ENCODE data around the gene RCAN3. TPM values are rescaled to one million over a fixed set of nuclear protein-coding genes. Genes with fewer than 3 reads are reported as not detected.

The RCAN3 gene
- total RNA-seq, 1 donor from 2014 or later, result 14.5 TPM

- Mint-ChIP-seq H3K4me3 (ENCODE audit: unreplicated experiment) (no peak overlapping the region), H3K4me1 (ENCODE audit: low read depth) (peaks cover 15% of the 10 kb centered on the region), H3K27me3 (ENCODE audit: low read depth) (peaks cover 23% of the 10 kb centered on the region)
These were observed 54.6 kb downstream of the RCAN3 start for GRCh38 chr1:24557220-24557619.

DNA sequence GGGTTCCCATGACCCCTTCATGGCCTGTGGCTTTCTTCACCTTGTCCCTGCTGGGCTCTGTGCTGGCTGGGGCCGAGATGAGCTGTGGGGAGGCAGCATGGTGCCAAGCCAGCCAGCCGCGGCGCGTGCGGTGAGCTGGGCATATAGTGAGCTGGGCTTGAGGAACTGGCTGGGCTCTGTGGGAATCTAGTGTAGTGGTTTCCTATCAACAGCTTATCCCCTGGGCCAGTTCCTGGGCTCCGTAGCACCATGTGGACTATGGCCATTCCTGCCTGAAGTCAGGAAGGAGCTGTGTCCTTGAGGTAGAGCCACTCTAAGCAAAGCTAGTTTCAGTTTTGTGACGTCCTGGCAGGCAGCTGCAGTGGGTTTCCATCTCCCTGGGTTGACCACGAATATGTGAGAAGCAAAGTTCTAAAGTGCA is 55.1 kb downstream of the RCAN3 start:
- Mint-ChIP-seq H3K36me3 (ENCODE audit: low read depth) (no peaks in the 10 kb centered on the region), H3K27me3 (ENCODE audit: low read depth) (peaks cover 22% of the 10 kb centered on the region), H3K27ac (ENCODE audit: unreplicated experiment) (no peak overlapping the region), H3K4me1 (ENCODE audit: low read depth) (peaks cover 20% of the 10 kb centered on the region), H3K4me3 (ENCODE audit: unreplicated experiment) (no peak overlapping the region), H3K9me3 (ENCODE audit: low read depth) (no peaks in the 10 kb centered on the region)
- DNase-seq (ENCODE audit: low spot score), result no peak
- no peak for TF ChIP-seq CTCF (IDR thresholded peaks at IDR 0.05)

More at GRCh38 chr1:24557220-24557619, 54.6 kb downstream of the RCAN3 start:
- no peaks in the 10 kb centered on the region for H3K36me3 Mint-ChIP-seq (ENCODE audit: low read depth)
- H3K9me3 Mint-ChIP-seq (ENCODE audit: low read depth), result no peaks in the 10 kb centered on the region
- no peak overlapping the region for H3K27ac Mint-ChIP-seq (ENCODE audit: unreplicated experiment)
- TF ChIP-seq CTCF (IDR thresholded peaks at IDR 0.05), result no peak
- DNase-seq (ENCODE audit: low spot score), result peak; percentile 47

- TF ChIP-seq CTCF (IDR thresholded peaks at IDR 0.05), result no peak
- Mint-ChIP-seq H3K36me3 (ENCODE audit: low read depth) (no peaks in the 10 kb centered on the region), H3K9me3 (ENCODE audit: low read depth) (no peaks in the 10 kb centered on the region), H3K27me3 (ENCODE audit: low read depth) (peaks cover 22% of the 10 kb centered on the region), H3K27ac (ENCODE audit: unreplicated experiment) (no peak overlapping the region), H3K4me3 (ENCODE audit: unreplicated experiment) (no peak overlapping the region), H3K4me1 (ENCODE audit: low read depth) (peaks cover 24% of the 10 kb centered on the region)
- peak; percentile 26 for DNase-seq (ENCODE audit: low spot score)
These were observed 55.8 kb downstream of the RCAN3 start for GRCh38 chr1:24558455-24558854.

DNA sequence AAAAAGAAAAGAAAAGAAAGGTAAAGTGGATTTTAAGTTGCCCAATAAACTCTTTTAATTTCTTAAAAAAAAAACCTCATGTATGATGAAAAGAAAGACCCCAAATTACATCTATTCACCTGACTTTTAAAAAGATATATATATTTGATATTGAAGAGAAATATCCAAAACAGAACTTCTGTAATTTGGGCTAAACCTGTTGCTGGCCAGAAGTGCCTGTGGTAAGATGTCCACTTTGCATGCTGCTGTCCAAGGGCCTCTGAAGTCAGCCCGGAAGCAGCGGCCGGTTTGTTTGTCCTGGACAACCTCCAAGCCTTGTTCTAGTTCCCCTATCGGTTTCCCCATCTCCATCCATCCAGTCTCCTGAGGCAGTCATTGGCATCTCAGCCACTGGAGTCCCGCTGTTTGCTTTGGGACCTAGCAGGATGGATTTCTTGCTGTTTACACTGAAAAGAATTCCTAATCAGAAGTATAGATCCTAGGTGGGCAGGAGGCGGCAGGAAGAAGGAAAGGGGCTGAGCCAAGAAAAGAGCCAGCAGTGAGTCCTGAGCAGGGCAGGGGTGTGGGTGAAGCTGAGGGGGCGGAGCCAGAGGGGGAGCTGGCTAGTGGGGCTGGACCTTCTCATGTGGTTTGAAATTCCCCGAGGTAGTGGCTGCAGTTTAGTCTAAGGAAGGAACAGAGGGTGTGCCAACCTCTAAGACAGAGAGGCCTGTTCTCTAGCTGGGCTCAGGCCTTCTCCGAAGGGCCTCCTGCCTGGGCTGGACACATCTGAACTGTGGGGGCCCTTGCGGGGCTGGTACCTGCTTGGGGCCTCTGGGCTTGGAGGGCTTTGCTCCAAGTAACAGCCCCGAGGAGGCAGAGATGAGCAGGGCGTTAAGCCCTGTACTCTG is 56.5 kb downstream of the RCAN3 start:
- H3K27me3 Mint-ChIP-seq (ENCODE audit: low read depth), result peaks cover 17% of the 10 kb centered on the region
- DNase-seq (ENCODE audit: low spot score), result peak; percentile 47
- no peaks in the 10 kb centered on the region for H3K9me3 Mint-ChIP-seq (ENCODE audit: low read depth)
- no peaks in the 10 kb centered on the region for H3K36me3 Mint-ChIP-seq (ENCODE audit: low read depth)
- H3K27ac Mint-ChIP-seq (ENCODE audit: unreplicated experiment), result no peak overlapping the region
- no peak overlapping the region for H3K4me3 Mint-ChIP-seq (ENCODE audit: unreplicated experiment)
- TF ChIP-seq CTCF (IDR thresholded peaks at IDR 0.05), result no peak
- H3K4me1 Mint-ChIP-seq (ENCODE audit: low read depth), result peaks cover 24% of the 10 kb centered on the region

- Mint-ChIP-seq H3K36me3 (ENCODE audit: low read depth) (no peaks in the 10 kb centered on the region), H3K9me3 (ENCODE audit: low read depth) (no peaks in the 10 kb centered on the region), H3K4me1 (ENCODE audit: low read depth) (peaks cover 29% of the 10 kb centered on the region), H3K27me3 (ENCODE audit: low read depth) (peaks cover 14% of the 10 kb centered on the region), H3K4me3 (ENCODE audit: unreplicated experiment) (no peak overlapping the region), H3K27ac (ENCODE audit: unreplicated experiment) (no peak overlapping the region)
- peak; percentile 13 for DNase-seq (ENCODE audit: low spot score)
- TF ChIP-seq CTCF (IDR thresholded peaks at IDR 0.05), result no peak
These were observed 57.7 kb downstream of the RCAN3 start for GRCh38 chr1:24560361-24560760.
